GM12864 (cell line): ENCODE results near the gene NFYC.
A peak's percentile ranks its signal among the peaks of the same experiment; 100 is the strongest.

Experiments
- DNase-seq: peaks from one replicate; pipeline ENCODE4 v3.0.0-alpha.2; 2011; ENCODE audit warnings: low read depth
- H3K4me3 ChIP-seq: 2 replicates; pipeline ENCODE4 v1.5.1; 2011; ENCODE audit warnings: mild to moderate bottlenecking, low read depth, low read length, control low read depth
- CTCF ChIP-seq: IDR thresholded peaks from 2 replicates; pipeline ENCODE4 v1.5.1; 2011; ENCODE audit warnings: low read depth, mild to moderate bottlenecking, moderate library complexity, low read length, control low read depth, inconsistent platforms; ENCODE audit errors: missing control alignments

Gene NFYC

GRCh38 chr1:40764981-40765380 is 73.5 kb downstream of the NFYC start:
- H3K4me3 ChIP-seq = no peak overlapping the region

DNA sequence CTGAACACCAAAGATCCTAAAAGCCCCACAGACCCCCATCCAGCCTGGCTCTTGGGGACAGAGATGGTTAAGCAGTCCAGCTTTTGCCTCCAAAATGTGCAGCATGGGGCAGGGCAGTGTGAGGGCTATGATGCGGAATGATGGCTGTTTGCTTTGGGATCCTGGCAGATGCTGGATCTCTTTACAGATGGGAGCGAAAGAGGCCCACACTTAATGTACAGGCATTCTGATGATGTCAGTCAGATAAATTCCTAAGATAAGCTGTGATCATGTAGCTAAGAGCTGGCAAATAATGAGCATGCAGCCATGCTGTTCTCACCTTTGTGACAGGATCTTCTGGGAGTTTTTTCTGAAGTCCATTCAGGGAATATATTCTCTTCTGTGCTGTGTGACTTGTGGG is 74.5 kb downstream of the NFYC start:
- DNase-seq = no peak
- H3K4me3 ChIP-seq = no peak overlapping the region
- no peak for TF ChIP-seq CTCF

More at GRCh38 chr1:40764981-40765380, 73.5 kb downstream of the NFYC start:
- TF ChIP-seq CTCF = no peak
- no peak for DNase-seq

DNA sequence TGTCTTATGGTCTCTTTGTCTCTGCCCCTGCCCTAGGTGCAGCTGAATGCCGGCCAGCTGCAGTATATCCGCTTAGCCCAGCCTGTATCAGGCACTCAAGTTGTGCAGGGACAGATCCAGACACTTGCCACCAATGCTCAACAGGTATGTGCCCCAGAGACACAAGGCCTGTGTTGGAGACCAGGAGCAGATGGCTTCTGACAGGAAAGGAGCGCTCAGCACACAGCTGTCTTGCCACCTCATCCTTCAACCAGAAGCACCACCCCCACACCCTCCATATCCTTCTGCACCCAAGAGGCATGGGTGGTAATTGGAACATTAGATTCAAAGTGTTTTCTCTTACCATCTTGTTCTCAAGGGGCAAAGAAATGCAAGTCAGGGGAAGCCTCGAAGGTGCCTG is 75.1 kb downstream of the NFYC start:
- no peak for DNase-seq
- no peak for TF ChIP-seq CTCF
- no peak overlapping the region for H3K4me3 ChIP-seq

GRCh38 chr1:40768146-40768990 is 76.9 kb downstream of the NFYC start:
- no peak for DNase-seq
- TF ChIP-seq CTCF = no peak
- H3K4me3 ChIP-seq = no peak overlapping the region

GRCh38 chr1:40769815-40770214 is 78.3 kb downstream of the NFYC start:
- TF ChIP-seq CTCF = peak; percentile 25
- H3K4me3 ChIP-seq = no peak overlapping the region
- DNase-seq = no peak

DNA sequence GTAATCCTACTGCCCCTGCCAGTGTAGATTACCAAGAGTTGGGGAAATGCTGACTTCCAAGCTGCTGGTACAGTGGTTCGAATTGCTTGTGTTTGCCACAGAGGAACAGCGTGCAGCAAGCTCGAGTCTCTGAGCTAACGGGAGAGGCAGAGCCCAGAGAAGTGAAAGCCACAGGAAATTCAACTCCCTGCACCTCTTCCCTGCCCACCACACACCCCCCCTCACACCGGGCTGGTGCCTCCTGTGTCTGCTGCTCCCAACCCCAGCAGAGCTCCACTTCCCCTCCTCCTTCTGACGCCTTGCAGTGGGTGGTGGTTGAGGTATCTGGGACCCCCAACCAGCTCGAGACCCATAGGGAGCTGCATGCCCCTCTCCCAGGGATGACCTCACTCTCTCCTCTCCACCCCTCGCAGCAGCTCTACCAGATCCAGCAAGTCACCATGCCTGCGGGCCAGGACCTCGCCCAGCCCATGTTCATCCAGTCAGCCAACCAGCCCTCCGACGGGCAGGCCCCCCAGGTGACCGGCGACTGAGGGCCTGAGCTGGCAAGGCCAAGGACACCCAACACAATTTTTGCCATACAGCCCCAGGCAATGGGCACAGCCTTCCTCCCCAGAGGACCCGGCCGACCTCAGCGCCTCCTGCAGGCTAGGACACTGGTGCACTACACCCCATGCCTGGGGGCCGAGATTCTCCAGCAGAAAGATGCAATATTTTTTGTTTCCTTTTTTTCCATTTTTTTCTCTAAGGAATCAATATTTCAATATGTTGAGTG is 79.0 kb downstream of the NFYC start:
- no peak for DNase-seq
- no peak for TF ChIP-seq CTCF
- no peak overlapping the region for H3K4me3 ChIP-seq
